Measurements from ENCODE around the gene RPL19. TPM values are rescaled to one million over a fixed set of nuclear protein-coding genes. Genes with fewer than 3 reads are reported as not detected.
"Not testable (repeated sequence)": the region's sequence is repeated elsewhere in the genome, so short reads cannot be mapped to it uniquely, and the experiment has no call there.

Gene RPL19
- total and polyA plus RNA-seq, 11 donors: 836 to 2,599 (median 1,138) TPM

- H3K9me3 ChIP-seq: no peaks in the 10 kb centered on the region
- no peak overlapping the region for H3K4me3 ChIP-seq
- no peak overlapping the region for H3K27ac ChIP-seq
- H3K36me3 ChIP-seq: no peaks in the 10 kb centered on the region
- H3K4me1 ChIP-seq: peaks cover 0 to 13% (median 6%) of the 10 kb centered on the region in 12 donors
- DNase-seq (peak; percentile 77 to 86 (median 79)), ATAC-seq (peak; percentile 56 to 93 (median 87))
- TF ChIP-seq POLR2A (IDR thresholded peaks at IDR 0.05) (no peak), CTCF (IDR thresholded peaks at IDR 0.05) (peak; percentile 87 to 99 (median 95))
- intact Hi-C loops (cut with DNase I): loop anchor here (1.0 to 10.0 kb wide), 10 partner anchors 38 to 270 kb away; partner anchors contain the start of gene PLXDC1 (in 1 of the 10)
- H3K27me3 ChIP-seq: no peaks in the 10 kb centered on the region
- 42 to 46% (median 44%) methylated on average over 6 of the region's 6 CpGs for WGBS, 4 donors
These were observed 44.8 kb downstream of the RPL19 start for GRCh38 chr17:39244600-39245570.

GRCh38 chr17:39246274-39246673 is 46.2 kb downstream of the RPL19 start:
- H3K4me1 ChIP-seq: peaks cover 0 to 13% (median 6%) of the 10 kb centered on the region in 12 donors
- no peaks in the 10 kb centered on the region for H3K27me3 ChIP-seq
- ATAC-seq (no peak), DNase-seq (no peak)
- H3K27ac ChIP-seq: no peak overlapping the region
- no peaks in the 10 kb centered on the region for H3K9me3 ChIP-seq
- 53 to 60% (median 54%) methylated on average over 3 of the region's 3 CpGs for WGBS, 4 donors
- TF ChIP-seq POLR2A (IDR thresholded peaks at IDR 0.05): no peak
- TF ChIP-seq CTCF (IDR thresholded peaks at IDR 0.05): no peak
- H3K4me3 ChIP-seq: no peak overlapping the region
- H3K36me3 ChIP-seq: peaks cover 0 to 3% (median 0%) of the 10 kb centered on the region in 9 donors
- intact Hi-C loops (cut with DNase I): loop anchor here in 6 of 10 donors (5.0 to 10.0 kb wide), 6 partner anchors 91 to 271 kb away; partner anchors contain the start of gene PLXDC1 (in 1 of the 6)

GRCh38 chr17:39250076-39250475 is 50.0 kb downstream of the RPL19 start:
- H3K27me3 ChIP-seq; ATAC-seq; H3K27ac ChIP-seq; H3K9me3 ChIP-seq; H3K4me1 ChIP-seq; DNase-seq; H3K4me3 ChIP-seq; intact Hi-C loops (cut with DNase I): not testable (repeated sequence)
- 96 to 98% (median 97%) methylated on average over 12 of the region's 12 CpGs for WGBS, 4 donors
- peaks cover 0 to 41% (median 21%) of the 10 kb centered on the region in 9 donors for H3K36me3 ChIP-seq

- H3K36me3 ChIP-seq: peaks cover 0 to 59% (median 37%) of the 10 kb centered on the region in 9 donors
- TF ChIP-seq CTCF (IDR thresholded peaks at IDR 0.05): no peak
- no peak for TF ChIP-seq POLR2A (IDR thresholded peaks at IDR 0.05)
- H3K4me1 ChIP-seq: no peaks in the 10 kb centered on the region
- no peaks in the 10 kb centered on the region for H3K27me3 ChIP-seq
- WGBS, 4 donors: 68 to 84% (median 69%) methylated on average over 1 of the region's 1 CpG
- no peak overlapping the region for H3K4me3 ChIP-seq
- intact Hi-C loops (cut with DNase I): no loop called here
- ATAC-seq: no peak
- no peaks in the 10 kb centered on the region for H3K9me3 ChIP-seq
- DNase-seq: no peak
- H3K27ac ChIP-seq: no peak overlapping the region
These were observed 51.9 kb downstream of the RPL19 start for GRCh38 chr17:39251997-39252396.
